Measurements from ENCODE around the gene MAGI3. TPM values are rescaled to one million over a fixed set of nuclear protein-coding genes. Genes with fewer than 3 reads are reported as not detected.
A peak's percentile ranks its signal among the peaks of the same experiment; 100 is the strongest.
"Not testable (repeated sequence)": the region's sequence is repeated elsewhere in the genome, so short reads cannot be mapped to it uniquely, and the experiment has no call there.

MAGI3 gene
- total RNA-seq, 1 donor from 2014 or later: 33.2 TPM

DNA sequence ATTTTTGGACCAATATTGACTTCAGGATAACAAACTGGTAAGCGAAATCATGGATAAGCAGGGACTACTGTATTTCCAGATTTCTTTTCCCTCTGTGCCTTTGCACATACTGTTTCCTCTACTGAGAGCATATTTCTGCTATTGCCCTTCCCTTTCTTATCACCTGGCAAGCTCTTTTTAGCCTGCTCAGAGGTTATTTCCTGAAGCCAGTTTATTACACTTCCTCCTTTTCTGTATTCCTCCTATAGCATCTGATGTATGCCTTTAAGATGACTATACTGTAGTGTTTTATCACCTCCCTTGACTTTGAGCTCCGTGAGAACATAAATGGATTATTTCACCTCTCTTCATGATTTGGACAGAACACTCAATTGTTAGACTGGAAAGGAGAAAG, 49.0 kb downstream of the MAGI3 start:
- DNase-seq (ENCODE audit: low spot score): no peak

DNA sequence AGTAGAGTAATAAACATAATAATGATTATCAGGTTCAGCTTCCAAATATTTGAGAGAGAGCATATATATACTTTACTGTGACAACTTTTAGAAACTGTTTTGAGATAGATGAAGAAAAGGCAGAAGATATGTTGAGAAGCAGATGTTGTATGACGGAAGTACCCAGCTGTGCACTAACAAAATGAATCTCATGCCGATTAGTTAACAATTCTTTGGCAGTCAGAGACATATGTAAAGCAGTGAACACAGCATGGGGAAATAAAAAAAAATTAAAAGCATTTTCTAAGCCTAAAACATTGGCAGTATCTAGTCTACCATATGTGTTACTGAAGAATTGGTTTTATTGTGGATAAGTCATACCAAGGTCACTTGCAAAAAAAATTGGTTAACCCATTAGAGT, 51.8 kb downstream of the MAGI3 start:
- DNase-seq (ENCODE audit: low spot score): no peak

DNA sequence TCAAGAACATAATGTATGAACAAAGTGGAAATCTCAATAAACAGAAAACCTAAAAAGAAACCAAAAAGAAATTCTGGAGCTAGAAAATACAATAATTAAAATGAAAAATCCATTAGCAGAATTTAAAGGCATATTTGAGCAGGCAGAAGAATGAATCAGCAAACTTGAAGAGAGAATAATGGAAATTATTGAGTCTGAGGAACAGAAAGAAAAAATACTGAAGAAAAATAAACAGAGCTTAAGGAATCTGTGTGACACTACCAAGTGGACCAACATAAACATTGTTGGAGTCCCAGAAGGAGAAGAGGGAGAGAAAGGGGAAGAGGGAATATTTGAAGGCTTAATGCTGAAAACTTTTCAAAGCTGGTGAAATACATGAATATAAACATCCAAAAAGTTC, 54.5 kb downstream of the MAGI3 start:
- DNase-seq (ENCODE audit: low spot score): no peak

DNA sequence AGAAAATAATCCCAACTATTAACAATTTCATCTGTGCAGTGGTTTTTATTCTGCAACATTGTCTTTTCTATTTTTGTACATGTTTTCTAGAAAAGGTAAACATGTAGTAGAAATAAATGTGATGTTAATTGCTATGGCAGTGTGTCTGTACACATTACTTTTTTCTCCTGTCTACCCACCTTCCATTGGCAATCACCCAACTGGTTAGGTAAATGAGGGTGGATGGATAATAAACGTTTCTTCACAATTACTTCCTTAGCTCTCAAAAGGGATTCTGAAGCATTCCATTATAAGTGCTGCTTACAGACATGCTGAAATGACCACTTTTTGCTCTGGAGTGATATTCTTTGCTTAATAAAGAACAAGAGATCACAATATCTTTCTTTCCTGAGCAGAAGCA, 61.4 kb downstream of the MAGI3 start:
- DNase-seq (ENCODE audit: low spot score): no peak

DNA sequence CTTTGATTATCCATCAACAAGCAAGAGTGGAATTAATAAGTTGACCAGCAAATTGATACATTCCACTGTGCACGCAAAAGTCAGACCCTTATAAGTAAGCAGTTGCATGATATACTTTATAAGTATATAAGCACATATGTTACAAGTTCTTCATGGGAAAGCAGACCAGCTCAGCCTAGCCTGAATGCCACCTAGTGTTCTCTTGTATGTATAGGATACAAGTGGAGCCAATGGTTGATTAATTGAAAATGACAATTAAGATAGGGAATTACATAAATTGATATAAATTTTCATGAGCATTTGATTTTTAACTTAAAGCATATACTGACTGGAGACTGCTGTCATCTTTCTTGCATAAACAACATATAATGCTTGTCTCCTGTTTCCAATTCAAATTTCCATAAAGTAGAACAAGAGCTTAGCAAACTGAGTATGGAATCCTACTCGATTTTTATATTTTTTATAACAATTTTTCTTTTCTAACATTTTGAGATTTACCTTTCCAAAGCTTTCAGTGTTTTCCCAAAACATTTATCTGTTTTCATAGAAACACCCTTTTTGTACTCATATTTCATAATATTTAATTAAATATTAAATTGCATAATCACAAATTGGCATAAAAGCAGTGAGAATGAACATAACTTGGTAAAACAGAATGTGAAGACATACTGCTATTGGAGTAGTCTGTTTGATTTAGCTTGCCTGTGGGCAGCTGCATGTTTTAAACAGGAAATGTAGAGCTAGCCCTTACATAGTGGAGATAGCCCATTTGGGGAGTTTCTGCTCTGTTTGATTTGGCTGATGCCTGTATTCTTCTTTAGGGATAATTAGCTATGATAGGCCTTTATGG, 62.8 kb downstream of the MAGI3 start:
- DNase-seq (ENCODE audit: low spot score): peak; percentile 37

DNA sequence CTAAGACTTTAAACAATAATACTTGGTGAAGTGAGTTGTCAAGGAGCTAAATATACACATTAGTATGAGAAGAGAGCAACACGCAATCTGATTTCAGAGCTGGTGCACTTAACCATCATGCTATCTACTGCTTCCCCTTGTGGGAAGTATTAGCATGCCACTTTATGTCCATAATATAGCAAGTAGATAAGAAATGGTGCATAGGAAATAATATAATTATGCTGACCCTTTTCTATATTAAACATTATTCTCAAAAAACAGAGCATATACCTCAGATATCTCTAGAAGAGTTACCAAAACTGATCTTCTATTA, 63.4 kb downstream of the MAGI3 start:
- no peak for DNase-seq (ENCODE audit: low spot score)

DNA sequence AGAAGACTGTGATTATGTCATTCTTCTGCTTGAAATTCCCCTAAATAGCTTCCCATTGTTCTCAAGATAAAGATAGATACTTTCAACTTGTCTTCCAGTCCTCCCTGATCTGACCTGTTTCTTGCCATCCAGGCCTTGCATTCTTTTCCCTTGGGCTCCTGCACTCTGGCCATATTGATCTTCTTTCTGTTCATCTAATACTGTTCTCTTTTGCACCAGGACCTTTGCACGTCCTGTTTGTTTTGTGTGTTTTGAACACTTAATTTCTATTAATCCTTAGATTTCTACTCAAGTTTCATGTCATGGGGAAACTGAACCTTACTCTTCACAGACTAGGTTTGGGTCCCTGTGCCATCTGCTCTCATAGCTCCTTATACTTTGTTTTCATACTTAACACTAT, 65.1 kb downstream of the MAGI3 start:
- DNase-seq (ENCODE audit: low spot score): no peak

DNA sequence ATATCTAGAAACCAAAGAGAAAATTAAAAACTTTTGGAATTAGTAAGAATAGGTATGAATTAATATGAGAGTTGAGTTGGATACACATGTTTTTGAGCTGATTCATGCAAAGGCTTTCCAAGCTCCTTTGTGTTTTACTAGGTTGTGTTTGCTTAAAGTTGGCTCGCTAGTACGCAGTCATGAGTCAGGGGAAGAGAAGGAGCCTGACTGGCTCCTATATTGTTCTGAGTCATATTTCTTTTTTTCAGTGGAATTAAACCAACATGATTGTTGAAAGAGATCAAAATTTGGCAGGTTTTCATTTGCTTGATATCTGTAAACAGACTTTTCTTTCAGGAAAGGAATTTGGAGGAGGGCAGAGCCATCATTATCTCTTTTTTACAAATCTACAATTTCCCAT, 66.7 kb downstream of the MAGI3 start:
- DNase-seq (ENCODE audit: low spot score): peak; percentile 9

DNA sequence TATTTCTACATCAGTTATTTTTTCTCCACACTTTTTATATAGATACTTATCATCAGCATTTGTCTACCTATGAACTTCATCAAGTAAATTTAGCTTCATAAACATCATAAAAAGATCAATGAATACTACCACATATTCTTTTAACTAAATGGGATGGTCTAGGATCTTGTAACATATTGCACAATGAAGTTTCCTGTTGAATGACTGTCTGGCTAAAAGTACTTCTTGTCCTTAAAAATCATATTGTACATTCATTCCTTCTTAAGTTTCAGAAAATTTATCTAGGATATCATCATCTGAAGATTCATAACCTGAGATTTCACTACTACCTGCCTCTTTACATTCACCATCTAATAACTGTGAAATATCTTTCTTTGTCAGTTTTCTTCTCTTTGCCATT, 69.0 kb downstream of the MAGI3 start:
- DNase-seq (ENCODE audit: low spot score): no peak

DNA sequence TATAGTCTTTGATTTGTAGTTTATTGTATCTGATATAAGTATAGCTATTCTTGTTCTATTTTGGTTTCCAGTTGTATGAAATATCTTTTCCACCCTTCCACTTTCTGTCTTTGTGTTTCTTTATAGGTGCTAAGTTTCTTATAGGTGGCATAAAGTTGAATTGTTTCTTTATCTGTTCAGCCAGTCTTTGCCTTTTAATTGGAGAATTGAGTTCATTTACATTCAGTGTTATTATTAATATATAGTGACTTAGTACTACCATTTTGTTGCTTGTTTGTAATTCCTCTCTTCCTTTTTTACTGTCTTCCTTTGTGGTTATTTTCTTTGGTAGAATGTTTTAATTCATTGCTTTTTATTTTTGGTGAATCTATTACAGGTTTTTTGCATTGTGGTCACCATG, 77.7 kb downstream of the MAGI3 start:
- no peak for DNase-seq (ENCODE audit: low spot score)

DNA sequence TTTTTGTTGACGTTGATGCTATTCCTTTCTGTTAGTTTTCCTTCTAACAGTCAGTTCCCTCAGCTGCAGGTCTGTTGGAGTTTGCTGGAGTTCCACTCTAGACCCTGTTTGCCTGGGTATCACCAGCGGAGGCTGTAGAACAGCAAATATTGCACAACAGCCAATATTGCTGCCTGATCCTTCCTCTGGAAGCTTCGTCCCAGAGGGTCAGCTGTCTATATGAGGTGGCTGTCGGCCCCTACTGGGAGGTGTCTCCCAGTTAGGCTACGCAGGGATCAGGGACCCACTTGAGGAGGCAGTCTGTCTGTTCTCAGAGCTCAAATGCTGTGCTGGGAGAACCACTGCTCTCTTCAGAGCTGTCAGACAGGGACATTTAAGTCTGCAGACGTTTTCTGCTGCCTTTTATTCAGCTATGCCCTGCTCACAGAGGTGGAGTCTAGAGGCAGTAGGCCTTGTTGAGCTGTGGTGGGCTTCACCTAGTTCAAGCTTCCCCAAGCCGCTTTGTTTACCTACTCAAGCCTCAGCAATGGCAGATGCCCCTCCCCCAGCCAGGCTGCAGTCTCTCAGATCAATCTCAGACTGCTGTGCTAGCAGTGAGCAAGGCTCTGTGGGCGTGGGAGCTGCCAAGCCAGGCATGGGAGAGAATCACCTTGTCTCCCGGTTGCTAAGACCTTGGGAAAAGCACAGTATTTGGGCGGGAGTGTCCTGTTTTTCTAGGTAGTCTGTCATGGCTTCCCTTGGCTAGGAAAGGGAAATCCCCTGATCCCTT, 88.3 kb downstream of the MAGI3 start:
- DNase-seq (ENCODE audit: low spot score): not testable (repeated sequence)

DNA sequence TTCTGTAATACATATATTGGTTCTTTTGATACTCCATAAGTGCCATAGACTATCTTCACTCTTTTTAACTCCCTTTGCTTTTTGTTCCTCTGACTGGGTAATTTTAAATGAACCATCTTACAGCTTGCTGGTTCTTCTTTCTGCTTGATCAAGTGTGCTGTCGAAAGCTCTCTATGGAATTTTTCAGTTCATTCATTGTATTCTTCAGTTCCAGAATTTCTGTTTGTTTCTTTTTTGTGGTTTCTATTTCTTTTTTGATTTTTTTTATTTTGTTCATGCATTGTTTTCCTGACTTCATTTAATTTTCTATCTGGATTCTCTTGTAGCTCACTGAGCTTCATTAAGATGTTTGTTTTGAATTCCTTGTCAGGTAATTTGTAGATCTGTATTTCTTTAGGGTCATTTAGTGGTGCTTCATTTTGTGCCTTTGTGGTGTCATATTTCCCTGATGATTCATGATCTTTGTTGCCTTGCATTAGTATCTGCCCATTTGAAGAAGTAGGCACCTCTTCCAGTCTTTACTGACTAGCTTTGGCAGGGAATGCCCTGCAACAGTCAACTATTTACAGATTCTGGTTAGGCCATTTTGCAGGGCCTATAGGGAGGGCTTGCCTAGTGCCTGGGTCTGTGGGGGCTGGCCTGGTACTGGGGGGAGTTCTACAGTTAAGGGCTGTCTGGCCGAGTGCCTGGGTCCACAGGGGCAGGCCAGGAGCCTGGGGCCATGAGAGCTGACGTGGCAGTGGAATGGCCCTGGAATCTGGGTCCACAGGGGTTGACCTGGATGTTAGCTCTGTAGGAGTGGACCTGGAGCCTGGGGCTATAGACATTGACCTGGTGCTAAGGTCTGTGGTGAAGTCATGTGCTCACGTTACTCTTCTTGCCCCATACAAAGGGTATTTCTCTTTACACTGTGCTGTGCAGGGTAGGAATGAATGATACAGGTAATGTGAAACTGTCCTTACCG, 89.7 kb downstream of the MAGI3 start:
- no peak for DNase-seq (ENCODE audit: low spot score)

DNA sequence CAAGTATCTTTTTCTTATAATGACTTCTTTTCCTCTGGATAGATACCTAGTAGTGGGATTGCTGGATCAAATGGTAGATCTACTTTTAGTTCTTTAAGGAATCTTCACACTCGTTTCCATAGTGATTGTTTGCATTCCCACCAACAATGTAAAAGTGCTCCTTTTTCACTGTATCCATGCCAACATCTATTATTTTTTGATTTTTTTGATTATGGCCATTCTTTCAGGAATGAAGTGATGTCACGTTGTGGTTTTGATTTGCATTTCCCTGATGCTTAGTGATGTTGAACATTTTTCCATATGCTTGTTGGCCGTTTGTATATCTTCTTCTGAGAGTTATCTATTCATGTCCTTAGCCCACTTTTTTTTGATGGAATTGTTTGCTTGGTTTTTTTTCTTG, 94.8 kb downstream of the MAGI3 start:
- not testable (repeated sequence) for DNase-seq (ENCODE audit: low spot score)

DNA sequence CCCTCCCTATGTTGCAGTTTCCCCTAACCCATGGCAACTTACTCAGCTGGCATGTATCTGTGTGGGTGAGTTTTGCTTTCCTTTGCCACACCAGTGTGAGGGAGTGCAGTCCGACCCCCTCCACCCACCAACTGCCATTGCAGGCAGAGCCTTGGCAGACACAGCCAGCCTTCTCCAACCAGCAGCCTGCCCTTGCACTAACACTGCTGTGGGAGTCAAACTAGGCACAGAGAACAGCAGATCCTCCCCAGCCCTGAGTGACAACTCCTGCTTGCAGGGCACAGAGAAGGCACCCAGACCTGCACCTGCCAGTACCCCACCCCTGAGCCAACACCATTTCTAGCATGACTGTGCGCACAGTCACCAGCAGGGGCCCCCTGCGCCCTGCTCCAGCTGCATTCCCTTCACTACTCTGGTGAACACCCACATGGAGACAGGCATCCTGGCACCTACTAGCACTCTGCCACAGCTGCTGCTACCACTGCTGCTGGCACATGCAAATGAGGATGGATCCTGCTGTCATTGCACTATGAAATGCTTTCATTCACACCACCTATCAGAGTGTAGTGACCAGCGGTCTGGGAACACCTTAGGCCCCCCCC, 98.4 kb downstream of the MAGI3 start:
- no peak for DNase-seq (ENCODE audit: low spot score)

DNA sequence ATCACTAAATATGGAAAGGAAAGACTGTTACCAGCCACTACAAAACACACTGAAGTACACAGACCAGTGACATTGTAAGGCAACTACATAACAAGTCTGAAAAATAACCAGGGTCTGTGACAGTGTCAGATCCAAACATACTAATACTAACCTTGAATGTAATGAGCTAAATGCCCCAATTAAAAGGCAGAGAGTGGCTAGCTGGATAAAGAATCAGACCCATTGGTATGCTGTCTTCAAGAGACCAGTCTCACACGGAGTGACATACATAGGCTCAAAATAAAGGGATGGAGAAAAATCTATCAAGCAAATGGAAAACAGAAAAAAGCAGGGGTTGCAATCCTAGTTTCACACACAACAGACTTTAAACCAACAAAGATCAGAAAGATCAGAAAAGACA, 100.1 kb downstream of the MAGI3 start:
- DNase-seq (ENCODE audit: low spot score): no peak

DNA sequence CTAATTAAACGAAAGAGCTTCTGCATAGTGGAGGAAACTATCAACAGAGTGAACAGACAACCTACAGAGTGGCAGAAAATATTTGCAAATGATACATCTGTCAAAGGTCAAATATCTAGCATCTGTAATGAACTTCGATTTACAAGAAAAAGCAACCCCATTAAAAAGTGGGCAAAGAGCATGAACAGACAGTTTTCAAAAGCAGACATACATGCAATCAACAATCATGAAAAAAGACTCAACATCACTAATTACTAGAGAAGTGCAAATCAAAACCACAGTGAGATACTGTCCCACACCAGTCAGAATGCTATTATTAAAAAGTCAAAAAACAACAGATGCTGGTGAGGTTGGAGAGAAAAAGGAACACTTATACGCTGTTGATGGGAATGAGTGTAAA, 103.2 kb downstream of the MAGI3 start:
- no peak for DNase-seq (ENCODE audit: low spot score)

DNA sequence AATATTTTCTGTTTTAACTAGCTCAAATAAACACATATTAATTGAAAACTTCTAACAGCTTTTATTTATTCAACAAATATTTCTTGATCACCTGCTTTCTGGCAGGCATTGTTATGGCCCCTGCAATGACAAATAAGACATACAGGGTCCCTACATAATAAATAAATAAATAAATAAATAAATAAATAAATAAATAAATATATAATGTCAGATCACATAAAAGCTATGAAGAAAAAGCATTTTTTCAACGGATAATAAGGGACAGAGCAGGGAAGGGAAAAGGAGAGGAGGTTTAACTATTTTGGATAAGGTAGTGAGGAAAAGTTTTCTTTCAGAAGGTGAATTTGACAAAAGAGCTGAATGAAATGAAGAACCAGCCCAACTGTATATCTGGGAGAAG, 115.0 kb downstream of the MAGI3 start:
- no peak for DNase-seq (ENCODE audit: low spot score)

DNA sequence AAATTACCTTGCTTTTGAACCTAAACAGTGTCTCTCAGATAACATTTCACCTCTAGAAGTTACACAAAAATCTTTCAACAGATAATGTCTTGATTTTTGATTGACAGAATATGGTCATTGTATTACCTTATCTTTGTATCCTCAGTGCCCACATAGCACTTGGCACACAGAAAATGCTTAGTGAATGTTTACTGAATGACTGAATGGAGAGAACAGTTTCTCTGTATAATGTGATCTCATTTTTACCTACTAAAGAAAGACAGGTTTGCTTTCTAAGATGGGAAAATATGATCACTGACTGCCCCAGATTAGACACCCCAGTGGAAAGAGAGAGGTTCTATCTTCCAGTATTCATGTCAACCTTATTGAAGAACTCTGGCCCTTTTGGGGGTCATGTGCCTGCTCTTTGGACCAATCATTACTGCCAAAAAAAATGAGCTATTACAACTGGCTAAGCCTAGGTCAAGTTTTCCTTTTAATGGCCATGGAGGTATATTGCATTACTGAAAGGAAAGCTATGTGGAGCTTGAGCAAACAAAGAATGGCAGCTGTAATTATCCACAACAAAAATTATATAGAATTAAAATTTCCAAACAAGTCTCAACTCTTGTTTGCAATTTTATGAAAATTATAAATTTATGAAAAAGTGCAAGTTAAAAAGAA, 117.4 kb downstream of the MAGI3 start:
- DNase-seq (ENCODE audit: low spot score): no peak

DNA sequence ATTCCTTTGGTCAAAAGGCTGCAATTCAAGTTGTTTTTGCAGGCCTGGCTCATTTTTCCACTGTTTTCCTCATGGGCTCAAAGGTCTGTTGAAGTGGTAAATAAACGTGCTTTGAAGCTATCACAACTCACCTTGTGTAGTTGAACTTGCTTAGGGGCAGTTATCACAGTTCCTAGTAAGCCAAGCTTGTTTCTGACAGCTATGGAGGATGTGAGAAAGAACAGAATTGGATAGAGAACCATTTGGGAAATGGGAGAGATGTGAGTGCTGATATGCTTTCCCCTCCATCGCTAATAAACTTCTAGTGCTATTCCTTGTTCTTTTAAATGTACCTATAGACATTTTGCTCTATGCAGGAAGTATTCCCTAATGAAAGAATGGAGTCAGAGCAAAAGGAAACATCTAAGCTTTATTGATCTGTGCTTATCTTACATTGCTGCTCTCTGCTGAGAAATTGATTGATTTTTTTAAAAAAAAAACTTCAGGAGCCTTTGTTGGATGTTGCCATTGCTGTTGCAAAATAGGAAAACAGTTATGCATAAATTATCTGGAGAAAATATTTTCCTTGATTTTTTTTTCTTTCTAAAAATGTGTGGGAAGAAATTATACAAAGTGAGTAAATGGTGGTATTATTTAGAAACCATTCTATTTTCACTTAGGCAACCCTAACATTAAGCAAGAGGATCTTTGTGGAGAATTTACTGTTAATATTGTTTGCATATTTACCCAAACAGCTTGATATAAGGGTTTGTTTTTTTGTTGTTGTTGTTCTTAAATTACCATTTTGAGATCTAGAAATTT, 118.2 kb downstream of the MAGI3 start:
- no peak for DNase-seq (ENCODE audit: low spot score)

DNA sequence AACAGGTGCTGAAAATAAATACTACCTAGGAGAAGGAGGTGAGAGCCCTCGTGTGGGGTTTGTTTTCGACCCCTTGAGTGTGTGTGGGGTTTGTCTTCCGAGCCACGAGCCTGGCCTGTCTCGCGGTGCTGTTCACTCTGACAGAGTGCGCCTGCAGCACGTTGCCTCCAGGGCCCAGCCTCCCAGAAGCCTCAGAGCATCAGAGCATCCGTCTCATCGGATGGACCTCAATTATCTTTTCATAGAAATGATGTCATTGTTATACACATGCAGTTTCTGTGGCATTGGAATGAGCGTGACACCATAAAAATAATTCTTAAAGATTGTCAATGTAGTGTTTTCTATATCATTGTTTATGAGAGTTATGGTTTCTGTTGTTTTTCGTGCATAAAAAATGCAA, 119.5 kb downstream of the MAGI3 start:
- not testable (repeated sequence) for DNase-seq (ENCODE audit: low spot score)

Data from umbilical cord (tissue), 2 donors.